ENCODE results near the gene FBXL17. TPM values are rescaled to one million over a fixed set of nuclear protein-coding genes. Genes with fewer than 3 reads are reported as not detected.

FBXL17 gene
- total RNA-seq, 1 experiment from 2014 or later: 3.5 TPM

DNA sequence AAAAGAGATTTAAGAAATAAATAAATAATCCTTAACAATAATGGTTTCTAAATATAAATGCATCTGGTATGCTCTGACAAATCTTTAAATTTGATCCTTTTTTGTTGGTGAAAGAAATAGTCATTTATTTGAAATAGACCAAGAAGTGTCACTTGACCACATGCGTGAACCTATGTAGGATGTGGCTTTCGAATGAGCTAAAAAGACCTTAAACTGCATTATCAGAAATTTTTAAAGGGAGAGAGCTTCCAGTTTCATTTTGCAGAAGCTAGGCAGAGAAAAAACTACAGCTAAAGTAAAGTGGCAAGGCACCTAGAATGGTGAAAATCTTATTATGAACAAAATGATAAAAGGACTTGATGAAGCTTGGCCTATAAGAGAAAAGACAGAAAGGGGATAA, 402.0 kb downstream of the FBXL17 start (continued):
- TF ChIP-seq, protein P1, sequence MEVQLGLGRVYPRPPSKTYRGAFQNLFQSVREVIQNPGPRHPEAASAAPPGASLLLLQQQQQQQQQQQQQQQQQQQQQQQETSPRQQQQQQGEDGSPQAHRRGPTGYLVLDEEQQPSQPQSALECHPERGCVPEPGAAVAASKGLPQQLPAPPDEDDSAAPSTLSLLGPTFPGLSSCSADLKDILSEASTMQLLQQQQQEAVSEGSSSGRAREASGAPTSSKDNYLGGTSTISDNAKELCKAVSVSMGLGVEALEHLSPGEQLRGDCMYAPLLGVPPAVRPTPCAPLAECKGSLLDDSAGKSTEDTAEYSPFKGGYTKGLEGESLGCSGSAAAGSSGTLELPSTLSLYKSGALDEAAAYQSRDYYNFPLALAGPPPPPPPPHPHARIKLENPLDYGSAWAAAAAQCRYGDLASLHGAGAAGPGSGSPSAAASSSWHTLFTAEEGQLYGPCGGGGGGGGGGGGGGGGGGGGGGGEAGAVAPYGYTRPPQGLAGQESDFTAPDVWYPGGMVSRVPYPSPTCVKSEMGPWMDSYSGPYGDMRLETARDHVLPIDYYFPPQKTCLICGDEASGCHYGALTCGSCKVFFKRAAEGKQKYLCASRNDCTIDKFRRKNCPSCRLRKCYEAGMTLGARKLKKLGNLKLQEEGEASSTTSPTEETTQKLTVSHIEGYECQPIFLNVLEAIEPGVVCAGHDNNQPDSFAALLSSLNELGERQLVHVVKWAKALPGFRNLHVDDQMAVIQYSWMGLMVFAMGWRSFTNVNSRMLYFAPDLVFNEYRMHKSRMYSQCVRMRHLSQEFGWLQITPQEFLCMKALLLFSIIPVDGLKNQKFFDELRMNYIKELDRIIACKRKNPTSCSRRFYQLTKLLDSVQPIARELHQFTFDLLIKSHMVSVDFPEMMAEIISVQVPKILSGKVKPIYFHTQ (CRISPR knock-in tag; IDR thresholded peaks at IDR 0.05): no peak
- TF ChIP-seq, protein P2, sequence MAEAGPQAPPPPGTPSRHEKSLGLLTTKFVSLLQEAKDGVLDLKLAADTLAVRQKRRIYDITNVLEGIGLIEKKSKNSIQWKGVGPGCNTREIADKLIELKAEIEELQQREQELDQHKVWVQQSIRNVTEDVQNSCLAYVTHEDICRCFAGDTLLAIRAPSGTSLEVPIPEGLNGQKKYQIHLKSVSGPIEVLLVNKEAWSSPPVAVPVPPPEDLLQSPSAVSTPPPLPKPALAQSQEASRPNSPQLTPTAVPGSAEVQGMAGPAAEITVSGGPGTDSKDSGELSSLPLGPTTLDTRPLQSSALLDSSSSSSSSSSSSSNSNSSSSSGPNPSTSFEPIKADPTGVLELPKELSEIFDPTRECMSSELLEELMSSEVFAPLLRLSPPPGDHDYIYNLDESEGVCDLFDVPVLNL (CRISPR knock-in tag; IDR thresholded peaks at IDR 0.05; ENCODE audit: borderline replicate concordance, low read depth): no peak
- TF ChIP-seq, protein P3, sequence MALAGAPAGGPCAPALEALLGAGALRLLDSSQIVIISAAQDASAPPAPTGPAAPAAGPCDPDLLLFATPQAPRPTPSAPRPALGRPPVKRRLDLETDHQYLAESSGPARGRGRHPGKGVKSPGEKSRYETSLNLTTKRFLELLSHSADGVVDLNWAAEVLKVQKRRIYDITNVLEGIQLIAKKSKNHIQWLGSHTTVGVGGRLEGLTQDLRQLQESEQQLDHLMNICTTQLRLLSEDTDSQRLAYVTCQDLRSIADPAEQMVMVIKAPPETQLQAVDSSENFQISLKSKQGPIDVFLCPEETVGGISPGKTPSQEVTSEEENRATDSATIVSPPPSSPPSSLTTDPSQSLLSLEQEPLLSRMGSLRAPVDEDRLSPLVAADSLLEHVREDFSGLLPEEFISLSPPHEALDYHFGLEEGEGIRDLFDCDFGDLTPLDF (CRISPR knock-in tag; IDR thresholded peaks at IDR 0.05): no peak
- TF ChIP-seq, protein P4, sequence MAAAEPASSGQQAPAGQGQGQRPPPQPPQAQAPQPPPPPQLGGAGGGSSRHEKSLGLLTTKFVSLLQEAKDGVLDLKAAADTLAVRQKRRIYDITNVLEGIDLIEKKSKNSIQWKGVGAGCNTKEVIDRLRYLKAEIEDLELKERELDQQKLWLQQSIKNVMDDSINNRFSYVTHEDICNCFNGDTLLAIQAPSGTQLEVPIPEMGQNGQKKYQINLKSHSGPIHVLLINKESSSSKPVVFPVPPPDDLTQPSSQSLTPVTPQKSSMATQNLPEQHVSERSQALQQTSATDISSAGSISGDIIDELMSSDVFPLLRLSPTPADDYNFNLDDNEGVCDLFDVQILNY (CRISPR knock-in tag; IDR thresholded peaks at IDR 0.05): no peak
- TF ChIP-seq MAX (CRISPR knock-in tag; IDR thresholded peaks at IDR 0.05): no peak
- no peak for TF ChIP-seq TP53 (CRISPR knock-in tag; IDR thresholded peaks at IDR 0.05)
- TF ChIP-seq, protein P5, sequence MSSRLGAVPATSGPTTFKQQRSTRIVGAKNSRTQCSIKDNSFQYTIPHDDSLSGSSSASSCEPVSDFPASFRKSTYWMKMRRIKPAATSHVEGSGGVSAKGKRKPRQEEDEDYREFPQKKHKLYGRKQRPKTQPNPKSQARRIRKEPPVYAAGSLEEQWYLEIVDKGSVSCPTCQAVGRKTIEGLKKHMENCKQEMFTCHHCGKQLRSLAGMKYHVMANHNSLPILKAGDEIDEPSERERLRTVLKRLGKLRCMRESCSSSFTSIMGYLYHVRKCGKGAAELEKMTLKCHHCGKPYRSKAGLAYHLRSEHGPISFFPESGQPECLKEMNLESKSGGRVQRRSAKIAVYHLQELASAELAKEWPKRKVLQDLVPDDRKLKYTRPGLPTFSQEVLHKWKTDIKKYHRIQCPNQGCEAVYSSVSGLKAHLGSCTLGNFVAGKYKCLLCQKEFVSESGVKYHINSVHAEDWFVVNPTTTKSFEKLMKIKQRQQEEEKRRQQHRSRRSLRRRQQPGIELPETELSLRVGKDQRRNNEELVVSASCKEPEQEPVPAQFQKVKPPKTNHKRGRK (CRISPR knock-in tag; IDR thresholded peaks at IDR 0.05; ENCODE audit: borderline replicate concordance): no peak
- TF ChIP-seq, protein P6, sequence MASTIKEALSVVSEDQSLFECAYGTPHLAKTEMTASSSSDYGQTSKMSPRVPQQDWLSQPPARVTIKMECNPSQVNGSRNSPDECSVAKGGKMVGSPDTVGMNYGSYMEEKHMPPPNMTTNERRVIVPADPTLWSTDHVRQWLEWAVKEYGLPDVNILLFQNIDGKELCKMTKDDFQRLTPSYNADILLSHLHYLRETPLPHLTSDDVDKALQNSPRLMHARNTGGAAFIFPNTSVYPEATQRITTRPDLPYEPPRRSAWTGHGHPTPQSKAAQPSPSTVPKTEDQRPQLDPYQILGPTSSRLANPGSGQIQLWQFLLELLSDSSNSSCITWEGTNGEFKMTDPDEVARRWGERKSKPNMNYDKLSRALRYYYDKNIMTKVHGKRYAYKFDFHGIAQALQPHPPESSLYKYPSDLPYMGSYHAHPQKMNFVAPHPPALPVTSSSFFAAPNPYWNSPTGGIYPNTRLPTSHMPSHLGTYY (CRISPR knock-in tag; IDR thresholded peaks at IDR 0.05): no peak

DNA sequence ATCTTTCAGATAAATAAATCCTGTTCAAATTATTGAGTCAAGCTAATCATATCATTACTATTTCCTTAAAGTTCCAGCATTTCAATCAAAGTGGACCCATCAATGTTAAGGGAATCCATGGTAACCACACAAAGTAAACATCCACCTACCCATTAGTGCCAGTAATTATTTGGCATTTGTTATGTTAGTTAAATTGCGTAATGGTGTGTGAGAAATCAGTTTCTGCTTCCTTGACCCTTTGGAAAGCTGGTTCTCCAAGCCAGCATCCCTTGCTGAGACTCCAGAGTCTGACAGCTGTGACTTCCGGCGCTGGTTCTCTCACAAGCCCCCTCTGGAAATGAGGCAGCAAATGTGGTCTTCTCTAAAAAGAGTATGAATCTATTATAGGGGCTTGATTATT, 402.6 kb downstream of the FBXL17 start:
- peaks cover 47% of the 10 kb centered on the region for H3K4me1 Mint-ChIP-seq
- TF ChIP-seq PRRX2 (CRISPR knock-in tag; IDR thresholded peaks at IDR 0.05) (no peak), ELF4 (CRISPR knock-in tag; IDR thresholded peaks at IDR 0.05; ENCODE audit: low read depth) (no peak), NR3C1 (CRISPR knock-in tag; conservative IDR thresholded peaks at IDR 0.05; ENCODE audit: low read depth) (no peak), JUN (CRISPR knock-in tag; IDR thresholded peaks at IDR 0.05) (no peak), CREB1 (CRISPR knock-in tag; IDR thresholded peaks at IDR 0.05) (no peak), ZNF138 (CRISPR knock-in tag; conservative IDR thresholded peaks at IDR 0.05) (no peak), CBFB (CRISPR knock-in tag; IDR thresholded peaks at IDR 0.05; ENCODE audit: low read depth) (no peak), RORB (CRISPR knock-in tag; IDR thresholded peaks at IDR 0.05) (no peak), ZSCAN18 (CRISPR knock-in tag; IDR thresholded peaks at IDR 0.05) (no peak)
- TF ChIP-seq, protein P7, sequence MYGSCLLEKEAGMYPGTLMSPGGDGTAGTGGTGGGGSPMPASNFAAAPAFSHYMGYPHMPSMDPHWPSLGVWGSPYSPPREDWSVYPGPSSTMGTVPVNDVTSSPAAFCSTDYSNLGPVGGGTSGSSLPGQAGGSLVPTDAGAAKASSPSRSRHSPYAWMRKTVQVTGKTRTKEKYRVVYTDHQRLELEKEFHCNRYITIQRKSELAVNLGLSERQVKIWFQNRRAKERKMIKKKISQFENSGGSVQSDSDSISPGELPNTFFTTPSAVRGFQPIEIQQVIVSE (CRISPR knock-in tag; IDR thresholded peaks at IDR 0.05; ENCODE audit: borderline replicate concordance): no peak
- TF ChIP-seq, protein P3 (CRISPR knock-in tag; IDR thresholded peaks at IDR 0.05): no peak
- TF ChIP-seq, protein P2 (CRISPR knock-in tag; IDR thresholded peaks at IDR 0.05; ENCODE audit: borderline replicate concordance, low read depth): no peak
- TF ChIP-seq, protein P8, sequence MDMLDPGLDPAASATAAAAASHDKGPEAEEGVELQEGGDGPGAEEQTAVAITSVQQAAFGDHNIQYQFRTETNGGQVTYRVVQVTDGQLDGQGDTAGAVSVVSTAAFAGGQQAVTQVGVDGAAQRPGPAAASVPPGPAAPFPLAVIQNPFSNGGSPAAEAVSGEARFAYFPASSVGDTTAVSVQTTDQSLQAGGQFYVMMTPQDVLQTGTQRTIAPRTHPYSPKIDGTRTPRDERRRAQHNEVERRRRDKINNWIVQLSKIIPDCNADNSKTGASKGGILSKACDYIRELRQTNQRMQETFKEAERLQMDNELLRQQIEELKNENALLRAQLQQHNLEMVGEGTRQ (CRISPR knock-in tag; IDR thresholded peaks at IDR 0.05): no peak
- POLR2A ChIA-PET: no interaction called here
- H3K27me3 Mint-ChIP-seq (ENCODE audit: low read depth): no peaks in the 10 kb centered on the region
- H3K36me3 Mint-ChIP-seq: no peaks in the 10 kb centered on the region
- no peak overlapping the region for H3K4me3 Mint-ChIP-seq
- H3K27ac Mint-ChIP-seq: no peak overlapping the region
- CTCF ChIA-PET: no interaction called here
- ATAC-seq: no peak
- no peaks in the 10 kb centered on the region for H3K9me3 Mint-ChIP-seq
- DNase-seq (ENCODE audit: low spot score): no peak

Data from WTC11 (cell line).